ENCODE measurements around the gene CPN1. TPM values are rescaled to one million over a fixed set of nuclear protein-coding genes. Genes with fewer than 3 reads are reported as not detected.

CPN1 gene
- total and polyA plus RNA-seq, 2 experiments from 2014 or later = 0.32 TPM; not detected in 1

GRCh38 chr10:100045592-100045991, 36.1 kb downstream of the CPN1 start:
- Mint-ChIP-seq H3K4me1 (peaks cover 18% of the 10 kb centered on the region), H3K27ac (no peak overlapping the region), H3K4me3 (no peak overlapping the region), H3K36me3 (ENCODE audit: low read depth) (no peaks in the 10 kb centered on the region), H3K27me3 (ENCODE audit: insufficient read depth, low read depth, poor library complexity) (no peaks in the 10 kb centered on the region), H3K9me3 (no peaks in the 10 kb centered on the region)
- Histone ChIP-seq H3K4me1 (ENCODE audit: insufficient read depth) (peaks cover 12% of the 10 kb centered on the region; the same call in 1 of the 2 replicates), H3K9me2 (ENCODE audit: insufficient read depth) (no peaks in the 10 kb centered on the region), H3F3A (replicated peaks; ENCODE audit: low read depth) (no peaks in the 10 kb centered on the region), H3K36me3 (ENCODE audit: insufficient read depth) (no peaks in the 10 kb centered on the region), H4K20me1 (replicated peaks; ENCODE audit: insufficient read depth) (no peaks in the 10 kb centered on the region), H3K27me3 (ENCODE audit: insufficient read depth) (no peaks in the 10 kb centered on the region), H3K27ac (ENCODE audit: low read depth) (no peak overlapping the region), H3K4me3 (no peak overlapping the region), H2AFZ (peak overlapping the region; percentile 38; the same call in 1 of the 2 replicates), H3K4me2 (no peak overlapping the region), H3K79me2 (replicated peaks; ENCODE audit: insufficient read depth) (no peaks in the 10 kb centered on the region)
- ATAC-seq (peak; percentile 19), DNase-seq (ENCODE audit: low spot score) (no peak)
- no peak for TF ChIP-seq STAT1 (IDR thresholded peaks at IDR 0.05; ENCODE audit: unreplicated experiment)

- Histone ChIP-seq H3K36me3 (ENCODE audit: insufficient read depth) (no peaks in the 10 kb centered on the region), H3K4me3 (no peak overlapping the region), H3K4me2 (no peak overlapping the region), H4K20me1 (replicated peaks; ENCODE audit: insufficient read depth) (no peaks in the 10 kb centered on the region), H3K27me3 (ENCODE audit: insufficient read depth) (no peaks in the 10 kb centered on the region), H3F3A (replicated peaks; ENCODE audit: low read depth) (no peaks in the 10 kb centered on the region), H3K9me2 (ENCODE audit: insufficient read depth) (no peaks in the 10 kb centered on the region), H2AFZ (peak overlapping the region; percentile 90), H3K27ac (ENCODE audit: low read depth) (no peak overlapping the region), H3K79me2 (replicated peaks; ENCODE audit: insufficient read depth) (no peaks in the 10 kb centered on the region), H3K4me1 (ENCODE audit: insufficient read depth) (peaks cover 12% of the 10 kb centered on the region; the same call in 1 of the 2 replicates)
- Mint-ChIP-seq H3K36me3 (ENCODE audit: low read depth) (no peaks in the 10 kb centered on the region), H3K4me3 (no peak overlapping the region), H3K9me3 (no peaks in the 10 kb centered on the region), H3K27me3 (ENCODE audit: insufficient read depth, low read depth, poor library complexity) (no peaks in the 10 kb centered on the region), H3K4me1 (peaks cover 21% of the 10 kb centered on the region), H3K27ac (no peak overlapping the region; the same call in 1 of the 2 replicates)
- ATAC-seq (no peak), DNase-seq (ENCODE audit: low spot score) (no peak)
- TF ChIP-seq ZNF462 (CRISPR knock-in tag; IDR thresholded peaks at IDR 0.05) (no peak), CREB1 (CRISPR knock-in tag; IDR thresholded peaks at IDR 0.05; ENCODE audit: low read depth) (no peak), NANOG (IDR thresholded peaks at IDR 0.05; ENCODE audit: borderline replicate concordance) (no peak), ZNF331 (CRISPR knock-in tag; IDR thresholded peaks at IDR 0.05; ENCODE audit: low read depth) (no peak), JUNB (IDR thresholded peaks at IDR 0.05; ENCODE audit: unreplicated experiment) (no peak), POLR2AphosphoS5 (IDR thresholded peaks at IDR 0.05; ENCODE audit: low read depth) (no peak), EZH2 (IDR thresholded peaks at IDR 0.05; ENCODE audit: low read depth, unreplicated experiment) (no peak), REST (IDR thresholded peaks at IDR 0.05; ENCODE audit: unreplicated experiment) (no peak), STAT1 (IDR thresholded peaks at IDR 0.05; ENCODE audit: unreplicated experiment) (no peak), CTCF (conservative IDR thresholded peaks at IDR 0.05; ENCODE audit: low read depth in 2 of 2) (no peak), EZH2phosphoT487 (IDR thresholded peaks at IDR 0.05; ENCODE audit: unreplicated experiment) (no peak)
Measured at GRCh38 chr10:100043796-100044195, 37.9 kb downstream of the CPN1 start.
